CD4-positive, alpha-beta T cell treated with Interleukin-15 for 4 hours (primary cell): ENCODE results near the gene SIMC1.
A peak's percentile ranks its signal among the peaks of the same experiment; 100 is the strongest.

Experiments used
- DNase-seq: peaks from one replicate; pipeline ENCODE4 v3.0.0-alpha.2; 2020; ENCODE audit warnings: low spot score

Gene SIMC1

DNA sequence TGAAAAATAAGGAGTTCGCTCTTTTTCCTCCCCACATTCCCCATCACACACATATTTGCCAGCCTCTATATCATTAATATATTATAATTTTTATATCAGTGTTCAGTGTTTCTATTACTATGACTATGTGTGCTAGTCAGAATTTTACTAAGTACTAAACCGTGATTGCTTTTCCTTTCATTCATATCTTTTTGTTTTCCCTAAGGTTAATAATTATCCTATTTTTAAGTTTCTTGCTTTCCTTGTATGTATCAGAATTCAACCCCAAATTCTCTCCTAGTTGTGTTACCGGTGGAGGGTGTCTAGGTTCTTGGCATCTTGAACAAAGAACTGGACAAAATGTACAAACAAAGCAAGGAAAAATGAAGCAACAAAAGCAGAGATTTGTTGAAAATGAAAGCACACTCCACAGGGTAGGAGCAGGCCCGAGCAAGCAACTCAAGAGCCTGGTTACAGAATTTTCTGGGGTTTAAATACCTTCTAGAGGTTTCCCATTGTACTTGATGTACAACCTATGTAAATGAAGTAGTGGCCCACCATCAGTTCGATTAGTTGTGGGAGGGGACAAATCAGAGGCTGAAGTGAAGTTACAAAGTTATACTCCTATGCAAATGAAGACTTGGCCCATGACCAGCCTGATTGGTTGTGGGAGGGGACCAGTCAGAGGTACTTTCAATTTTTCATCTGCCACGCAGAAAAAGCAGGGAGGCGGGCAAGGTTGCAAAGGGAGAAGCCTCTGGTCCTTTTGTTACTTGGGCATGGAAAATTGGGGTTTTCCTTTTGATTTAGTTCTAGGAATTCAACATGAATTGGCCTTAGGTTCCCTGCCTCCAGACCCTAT, 79.5 kb downstream of the SIMC1 start:
- no peak for DNase-seq

DNA sequence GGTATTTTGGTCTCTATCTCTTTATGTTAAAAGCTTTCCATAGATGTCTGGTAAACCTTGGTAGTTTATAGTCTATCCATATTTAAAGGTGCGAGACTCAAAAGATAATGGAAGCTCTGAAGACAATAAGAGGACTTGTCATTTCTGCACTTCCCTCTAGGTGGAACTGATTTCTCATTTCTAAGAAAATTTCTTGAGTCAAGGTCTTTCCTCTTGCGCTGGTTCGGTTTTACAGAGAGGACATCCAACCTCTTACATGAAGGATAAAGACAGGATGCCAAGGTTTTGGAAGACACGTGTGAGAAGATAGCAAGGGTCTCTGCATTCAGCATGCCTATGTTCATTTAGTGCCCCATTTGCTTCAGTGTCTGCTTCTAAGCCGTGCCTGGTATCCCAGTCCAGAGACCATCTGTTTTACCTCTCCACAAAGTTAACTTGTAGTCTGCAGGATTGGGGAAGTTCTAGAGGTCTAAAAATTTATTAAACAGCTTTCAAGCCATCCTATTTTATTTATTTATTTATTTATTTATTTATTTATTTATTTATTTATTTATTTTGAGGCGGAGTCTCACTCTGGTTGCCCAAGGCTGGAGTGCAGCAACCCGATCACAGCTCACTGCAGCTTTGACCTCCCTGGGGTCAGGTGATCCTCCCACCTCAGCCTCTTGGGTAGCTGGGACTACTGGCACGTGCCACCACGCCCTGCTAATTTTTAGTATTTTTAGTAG, 81.8 kb downstream of the SIMC1 start:
- DNase-seq: no peak

DNA sequence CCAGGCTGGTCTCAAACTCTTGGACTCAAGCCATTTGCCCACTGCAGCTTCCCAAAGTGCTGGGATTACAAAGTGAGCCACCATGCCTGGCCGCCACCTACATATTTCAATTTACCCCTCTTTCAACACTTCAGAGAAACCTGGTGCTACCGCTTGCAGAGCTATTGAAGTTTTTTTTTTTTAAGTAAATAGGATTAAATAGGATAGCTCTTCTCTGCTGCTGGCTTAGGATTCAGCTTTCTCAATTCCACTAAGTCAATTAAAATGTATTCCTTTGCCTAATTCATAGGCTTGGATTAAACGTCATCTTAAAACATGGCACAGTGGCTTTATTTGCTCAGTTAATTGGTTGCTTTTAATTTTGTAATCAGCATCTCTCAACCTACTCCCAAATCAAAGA, 82.4 kb downstream of the SIMC1 start:
- DNase-seq: no peak

DNA sequence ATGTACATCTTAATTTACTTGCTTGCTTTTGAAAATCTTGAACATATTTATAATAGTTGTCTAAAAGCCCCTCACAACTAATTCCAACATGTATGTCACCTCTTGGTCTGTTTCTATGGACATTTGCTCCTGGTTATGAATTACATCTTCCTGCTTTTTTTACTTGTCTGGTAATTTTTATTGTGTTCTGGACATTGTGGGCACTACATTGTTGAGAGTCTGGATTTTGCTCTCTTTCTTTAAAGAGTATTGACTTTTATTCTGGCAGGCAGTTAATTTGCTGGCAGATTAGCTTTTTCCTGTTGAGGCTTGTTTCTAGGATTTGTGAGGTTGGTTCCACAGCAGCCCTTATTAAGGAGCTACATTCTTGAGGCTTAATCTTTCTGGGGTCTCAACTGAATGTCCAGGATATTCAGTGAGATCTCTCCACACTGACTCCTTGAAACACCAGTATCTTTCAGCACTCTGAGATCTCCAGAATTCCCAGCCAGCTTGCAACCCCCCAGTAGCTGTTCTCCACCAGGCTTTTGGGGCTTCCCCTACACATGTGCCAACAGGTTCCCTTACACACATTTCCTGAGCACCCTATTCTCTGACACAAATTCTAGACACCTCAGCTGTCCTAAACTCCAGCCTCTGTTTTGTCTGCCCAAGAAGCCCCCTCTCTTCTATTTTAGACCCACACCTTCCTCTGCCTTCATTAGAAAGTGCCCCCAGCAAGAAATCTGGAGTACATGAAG, 96.0 kb downstream of the SIMC1 start:
- DNase-seq: no peak

DNA sequence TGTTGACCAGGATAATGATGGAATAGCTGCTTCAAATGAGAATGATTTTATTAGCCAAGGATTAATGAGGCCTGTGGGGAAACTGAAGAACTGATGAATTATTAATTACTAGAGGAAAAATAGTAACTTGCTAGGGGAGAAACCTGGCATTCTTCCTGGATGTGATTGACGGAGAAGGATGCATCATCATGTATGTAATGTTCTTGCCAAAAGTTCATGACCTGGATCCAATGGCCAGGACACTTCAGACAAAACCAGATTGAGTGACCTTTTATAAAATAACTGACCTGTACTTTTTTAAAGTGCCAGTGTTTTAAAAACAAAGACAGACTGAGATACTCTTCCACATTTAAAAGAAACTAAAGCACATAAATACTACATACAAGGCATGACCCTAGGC, 99.7 kb downstream of the SIMC1 start:
- DNase-seq: no peak

DNA sequence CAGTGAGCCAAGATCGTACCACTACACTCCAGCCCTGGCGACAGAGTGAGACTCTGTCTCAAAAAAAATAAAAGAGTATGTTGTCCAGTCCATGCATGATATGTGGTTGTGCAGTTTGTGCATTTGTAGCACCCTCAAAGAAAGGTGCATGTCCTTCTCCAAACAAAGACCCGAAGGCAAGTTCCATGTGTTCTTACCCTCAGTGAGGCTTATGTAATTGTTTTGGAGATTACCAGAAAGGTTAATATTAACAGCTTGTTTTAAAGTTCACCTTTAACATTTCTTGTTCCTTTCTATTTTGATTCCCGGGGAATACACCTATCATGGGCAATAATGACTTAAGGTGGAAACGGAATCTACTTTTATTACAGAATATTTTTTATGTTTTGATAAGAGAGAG, 101.1 kb downstream of the SIMC1 start:
- no peak for DNase-seq

DNA sequence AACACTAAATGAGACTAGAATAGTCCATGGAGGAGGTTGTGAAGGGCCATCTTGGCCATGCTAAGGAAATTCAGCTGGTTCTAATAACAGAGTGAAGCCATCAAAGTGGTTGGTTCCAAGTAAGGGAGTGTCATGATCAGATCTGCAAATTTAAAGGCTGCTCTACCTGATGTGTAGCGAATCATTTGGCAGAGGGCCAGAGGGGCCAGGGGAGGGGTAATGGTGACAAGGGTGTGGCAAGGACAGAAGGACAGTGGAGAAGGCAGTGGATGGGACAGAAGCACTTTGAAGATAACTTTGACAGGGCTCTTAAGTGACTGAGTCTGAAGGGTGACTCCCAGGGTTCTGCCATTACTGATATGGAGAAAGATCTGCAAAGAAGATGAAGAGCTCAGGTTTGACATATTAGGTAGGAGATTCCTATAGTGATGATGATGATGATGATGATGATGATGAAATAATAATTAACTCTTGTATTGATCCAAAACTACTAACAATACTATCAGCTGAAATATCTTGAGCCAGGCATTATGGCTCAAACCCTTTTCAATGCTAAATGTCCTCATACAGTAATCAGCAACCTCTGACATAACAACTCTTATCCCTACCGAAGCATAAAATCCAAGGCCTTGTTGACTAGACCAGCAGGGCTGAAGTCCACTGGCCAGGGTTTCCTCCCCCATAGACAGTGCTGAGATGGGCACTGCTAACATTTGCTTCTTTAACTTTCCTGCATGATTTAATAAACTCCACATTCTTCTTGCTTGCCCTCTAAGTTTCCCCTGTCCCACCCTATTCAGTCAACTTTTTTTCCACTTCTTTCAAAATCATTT, 103.3 kb downstream of the SIMC1 start:
- DNase-seq: no peak

DNA sequence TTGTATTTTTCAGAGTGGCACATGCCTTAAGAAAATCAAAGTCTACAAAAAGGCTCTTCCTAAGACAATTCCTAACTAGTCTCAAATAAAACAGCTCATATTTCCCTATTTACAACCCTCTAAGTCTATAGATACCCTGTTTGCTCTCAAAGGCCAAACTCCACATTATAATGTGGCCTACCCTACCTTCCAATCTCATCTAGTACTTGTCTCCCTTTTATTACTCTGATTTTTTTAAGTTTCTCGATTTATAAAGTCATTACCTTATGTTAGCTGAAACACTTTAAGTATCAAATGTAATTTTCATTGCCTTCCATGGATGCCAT, 103.9 kb downstream of the SIMC1 start:
- DNase-seq: no peak

DNA sequence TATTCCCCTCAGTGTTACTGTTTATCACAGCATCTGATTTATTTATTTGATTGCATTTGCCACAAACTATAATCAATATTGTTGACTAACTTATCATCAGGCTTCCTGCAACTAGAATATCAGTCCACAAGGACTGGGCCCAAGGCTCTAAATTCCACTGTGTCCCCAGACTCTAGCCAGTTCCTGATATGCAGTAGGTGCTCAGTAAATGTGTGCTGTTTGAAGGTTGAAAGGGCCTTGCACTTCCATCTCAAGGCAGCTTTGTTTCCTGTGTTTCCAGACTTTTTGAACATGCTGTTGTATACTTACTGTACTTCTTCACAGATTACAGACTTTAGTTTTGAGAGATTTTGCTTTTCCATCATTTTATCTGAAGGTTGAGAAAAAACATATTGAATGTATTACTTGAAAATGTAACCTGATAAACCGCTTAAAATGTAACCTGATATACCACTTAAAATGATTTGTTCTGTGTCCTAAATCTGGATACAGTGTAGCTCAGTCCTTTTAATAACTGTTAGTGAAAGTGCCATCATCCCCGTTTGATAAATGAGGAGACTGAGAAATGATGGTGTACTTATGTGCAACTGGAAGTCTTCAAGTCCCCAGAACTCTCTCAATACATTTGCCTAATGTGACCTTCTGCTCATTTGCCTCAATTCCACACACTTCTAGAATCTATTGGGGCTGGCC, 104.7 kb downstream of the SIMC1 start:
- DNase-seq: no peak

DNA sequence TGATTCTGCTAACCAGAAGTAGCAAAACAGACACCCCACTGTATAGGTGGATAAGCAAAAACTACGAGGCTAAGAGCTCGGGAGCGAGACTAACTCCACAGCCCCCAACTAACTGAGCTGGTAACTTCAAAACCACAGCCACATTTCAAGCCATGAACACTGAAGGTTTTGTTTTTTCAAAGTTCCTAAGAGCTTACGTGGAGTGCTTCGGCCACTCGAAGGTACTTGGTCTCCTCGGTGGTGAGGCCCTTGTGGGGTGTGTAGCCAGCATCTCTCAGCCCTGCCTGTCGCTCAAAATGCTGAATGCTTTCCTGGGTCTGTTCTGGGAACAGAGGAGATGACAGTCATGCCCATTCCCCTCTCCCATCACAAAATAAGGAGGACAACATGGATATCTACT, 112.2 kb downstream of the SIMC1 start:
- no peak for DNase-seq

DNA sequence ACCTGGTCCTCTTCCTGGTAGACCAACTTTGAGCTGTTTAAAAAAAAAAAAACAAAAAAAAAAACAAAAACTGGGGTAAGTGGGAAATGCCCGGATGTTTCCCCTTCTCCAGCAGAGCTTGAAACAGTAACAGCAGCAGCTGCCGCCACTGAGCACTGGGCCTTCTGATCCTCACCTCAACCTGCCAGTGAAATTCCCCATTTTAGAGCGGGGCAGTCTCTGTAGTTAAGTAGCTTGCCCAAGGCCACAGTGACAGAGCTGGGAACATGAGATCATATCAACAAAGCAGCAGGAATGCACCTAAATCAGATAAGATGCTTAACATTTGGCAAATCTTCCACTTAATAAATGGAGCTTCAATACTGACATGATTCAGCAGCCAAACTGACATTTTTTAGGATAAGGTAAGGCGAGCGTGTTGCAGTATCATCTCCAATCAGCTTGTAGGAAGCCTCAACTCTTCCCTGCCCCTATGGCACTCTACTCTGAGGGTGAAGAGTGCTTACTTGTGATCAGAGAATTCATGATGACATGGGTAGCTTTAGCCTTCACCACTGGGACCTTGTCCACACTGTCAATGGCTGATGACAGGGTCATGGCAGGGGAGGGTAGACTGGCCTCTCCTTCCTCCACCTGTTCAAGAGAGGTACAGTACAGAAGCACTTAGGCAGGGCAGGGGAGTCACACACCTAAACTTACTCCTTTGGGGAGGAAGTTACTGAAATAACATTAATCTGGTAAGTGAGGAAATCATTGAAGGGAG, 114.1 kb downstream of the SIMC1 start:
- DNase-seq: no peak

DNA sequence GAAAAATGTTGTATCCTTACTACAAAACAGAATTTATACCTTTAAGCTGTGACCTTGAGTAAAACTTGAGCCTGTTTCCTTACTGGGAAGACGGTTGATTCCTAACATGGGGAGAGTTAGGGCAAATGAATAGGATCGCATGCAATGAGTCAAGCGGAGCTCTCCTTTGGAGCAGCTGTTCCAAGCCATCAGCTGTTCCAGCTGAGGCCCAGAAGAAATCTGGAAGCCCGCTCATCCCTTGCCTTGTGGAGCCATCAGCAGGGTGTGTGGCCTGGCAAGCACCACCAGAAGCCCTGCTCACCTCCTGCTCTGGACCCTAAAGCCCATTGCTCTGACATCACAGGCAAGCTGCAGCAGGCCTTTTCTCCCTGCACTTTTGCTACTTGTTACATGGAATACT, 115.3 kb downstream of the SIMC1 start:
- no peak for DNase-seq

DNA sequence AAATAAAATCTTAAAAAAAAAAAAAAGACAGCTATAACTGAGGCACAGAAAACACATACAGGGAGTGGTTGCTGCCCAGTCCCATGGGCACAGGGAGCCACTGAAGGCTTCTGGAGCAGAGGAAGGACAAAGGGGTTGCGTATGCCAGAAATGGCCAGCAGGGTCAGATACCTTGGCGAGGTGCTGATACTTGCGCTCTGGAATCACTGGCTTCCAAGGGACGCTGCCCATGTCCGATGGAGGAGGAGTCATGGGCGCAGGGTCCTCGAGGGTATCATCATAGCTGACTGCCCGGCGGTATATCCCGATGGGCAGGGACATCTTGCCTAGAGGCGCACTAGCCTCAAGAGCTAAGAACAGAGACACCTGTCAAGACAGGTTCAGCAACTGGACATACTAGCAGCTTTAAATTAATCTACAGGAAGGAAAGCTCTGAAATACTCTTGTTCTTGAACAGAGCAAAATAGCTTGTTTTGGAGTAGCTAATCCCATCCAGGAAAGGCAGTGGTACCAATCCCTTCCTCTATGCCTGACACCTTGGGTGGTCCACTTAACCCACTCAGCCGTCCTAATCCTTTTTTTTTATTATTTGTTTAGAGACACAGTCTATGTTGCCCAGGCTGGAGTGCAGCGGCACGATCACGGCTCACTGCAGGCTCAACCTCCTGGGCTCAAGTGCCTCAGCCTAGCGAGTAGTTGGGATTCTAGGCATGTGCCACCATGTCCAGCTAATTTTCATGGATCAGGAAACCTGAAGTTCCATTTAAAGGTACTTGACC, 117.4 kb downstream of the SIMC1 start:
- DNase-seq: no peak

DNA sequence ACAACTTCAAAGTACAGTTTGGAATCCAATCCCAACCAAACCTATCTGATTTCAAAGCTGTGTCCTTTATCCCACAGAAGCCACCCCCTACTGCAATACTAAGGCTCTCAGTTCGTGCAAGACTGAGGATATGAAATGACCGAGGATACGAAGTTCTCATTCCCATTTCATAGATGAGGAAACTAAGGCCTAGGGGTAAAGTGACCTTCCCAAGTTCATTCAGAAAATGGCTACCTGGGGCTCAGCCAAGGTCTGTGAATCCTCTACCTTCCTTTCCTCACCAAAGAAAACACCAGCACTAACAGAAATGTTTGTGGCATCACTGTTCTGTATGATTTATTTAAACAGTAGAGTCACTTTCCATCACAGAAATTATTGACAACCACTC, 117.9 kb downstream of the SIMC1 start:
- DNase-seq: no peak

DNA sequence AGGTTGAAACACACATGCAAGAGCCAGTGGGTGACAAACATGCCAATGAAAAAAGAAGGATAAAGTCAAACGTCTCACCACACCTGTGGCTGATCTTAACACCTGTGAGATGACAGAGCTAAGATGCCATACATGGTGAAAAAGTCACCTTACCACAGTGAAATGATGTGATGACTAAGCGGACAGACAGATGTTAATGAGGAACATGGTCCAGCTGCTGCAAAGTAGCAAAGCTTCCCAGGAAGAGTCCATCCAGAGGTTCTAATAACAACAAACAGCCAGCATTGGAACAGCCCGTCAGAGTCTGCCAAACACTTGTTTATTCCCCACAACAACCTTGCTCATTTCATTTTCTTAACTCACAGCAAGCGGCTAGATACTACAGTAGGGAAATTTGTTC, 121.4 kb downstream of the SIMC1 start:
- no peak for DNase-seq

DNA sequence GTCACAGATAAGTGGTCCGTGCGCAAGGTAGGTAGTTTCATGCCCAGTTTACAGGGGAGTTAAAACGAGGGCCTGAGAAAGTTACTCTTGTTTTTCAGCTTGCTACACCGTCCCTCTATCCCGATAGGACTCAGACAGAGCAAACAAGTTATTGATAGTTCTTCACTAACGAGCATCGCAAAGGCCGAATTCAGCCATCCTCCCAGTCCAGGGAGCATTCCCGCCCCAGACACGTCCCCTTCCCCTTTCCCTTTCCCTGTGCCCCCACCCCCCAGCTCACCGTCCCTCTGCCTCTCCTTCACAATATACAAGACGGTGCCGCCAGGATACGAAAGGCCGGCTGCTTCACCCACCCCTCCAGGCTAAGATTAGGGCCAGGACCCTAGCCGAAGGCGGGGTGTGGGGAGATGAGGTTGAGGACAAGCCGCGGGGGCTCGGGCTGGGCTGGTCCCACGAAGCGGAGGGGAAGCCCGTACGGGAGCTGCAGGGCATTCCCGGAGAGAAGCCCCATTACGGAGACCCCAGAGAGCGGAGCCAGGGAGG, 122.7 kb downstream of the SIMC1 start:
- DNase-seq: no peak

DNA sequence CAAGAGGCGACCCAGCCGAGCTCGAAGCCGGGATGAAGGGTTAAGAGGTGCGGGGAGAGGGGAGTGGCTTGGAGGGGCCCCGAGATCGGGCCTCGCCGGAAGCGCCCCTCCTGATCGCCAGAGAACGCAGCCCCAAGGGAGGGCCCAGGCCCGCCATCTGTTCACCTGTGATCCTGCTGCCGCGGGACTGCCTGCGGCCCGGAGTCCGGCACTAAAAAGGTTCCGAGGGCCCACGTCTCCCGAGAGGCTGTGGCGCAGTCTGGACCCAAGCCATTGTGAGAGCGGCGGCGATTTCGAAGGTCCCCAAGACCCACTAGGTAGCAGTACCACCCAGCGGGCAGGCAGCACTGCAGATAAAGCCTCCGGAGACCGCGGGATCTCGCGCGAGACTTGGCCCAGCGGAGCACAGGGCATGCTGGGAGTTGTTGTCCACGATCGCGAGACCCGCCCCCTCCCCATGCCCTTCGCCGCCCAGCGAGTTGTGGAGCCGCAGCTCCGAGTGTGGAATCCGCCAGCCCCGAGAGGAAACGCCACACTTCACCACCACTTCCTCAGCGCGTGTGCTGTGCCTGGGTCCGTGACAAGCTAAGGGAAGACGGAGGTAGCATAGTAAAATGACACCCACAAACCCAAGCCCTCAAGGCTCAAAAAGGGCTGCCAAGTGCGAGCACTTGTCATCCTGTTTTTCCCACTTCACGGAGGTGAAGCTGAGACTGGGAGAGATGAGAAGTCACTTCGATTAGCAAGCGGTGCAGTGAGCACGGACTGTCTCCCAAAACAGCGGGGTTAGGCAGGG, 123.4 kb downstream of the SIMC1 start, which contains the start of gene KIAA1191:
Gene KIAA1191, minus strand, starts transcription at position 328 of the 796 bp plus-strand sequence. CDS start 2,256 bp downstream, outside the sequence.
- peak; percentile 95 for DNase-seq

DNA sequence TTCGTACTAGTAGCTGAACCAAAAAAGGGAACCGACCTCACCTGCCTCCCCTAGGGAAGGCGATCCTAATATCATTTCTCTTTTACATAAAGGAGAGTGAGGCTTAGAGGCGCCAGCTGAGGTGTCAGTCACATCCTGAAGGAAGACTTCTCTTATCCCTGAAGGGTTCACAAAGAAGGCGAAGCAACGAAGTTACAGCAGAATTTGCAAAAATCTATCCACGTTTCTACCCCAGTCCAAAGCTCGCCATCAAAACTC, 123.9 kb downstream of the SIMC1 start:
- DNase-seq: no peak

DNA sequence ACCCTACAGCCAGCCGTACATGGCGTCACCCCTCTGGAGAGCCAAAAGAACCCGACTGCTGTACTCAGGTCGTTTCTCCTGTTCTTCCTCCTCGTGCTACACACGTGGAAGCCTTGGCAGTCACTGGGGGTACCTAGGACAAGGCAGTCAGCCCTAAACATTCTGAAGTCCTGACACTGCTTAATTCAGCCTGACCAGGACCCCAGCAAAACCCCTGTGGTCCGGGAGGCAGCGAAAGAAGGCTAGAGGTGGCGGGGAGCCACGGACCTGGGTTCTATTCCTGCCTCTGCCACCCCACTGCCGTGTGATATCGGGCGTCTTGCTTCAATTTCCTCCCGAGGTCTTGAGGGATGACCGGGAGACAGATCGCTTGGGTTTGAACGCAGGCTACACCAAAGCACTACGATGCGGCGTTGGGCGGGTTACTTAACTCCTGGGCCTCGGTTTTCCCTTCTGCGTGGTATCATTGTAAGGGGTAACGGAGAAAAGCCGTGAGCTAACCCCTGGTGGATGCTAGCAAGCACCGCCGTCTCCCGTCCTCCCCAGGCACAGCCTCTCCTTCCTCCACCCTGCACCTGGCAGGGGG, 126.6 kb downstream of the SIMC1 start:
- DNase-seq: no peak
